Measurements from ENCODE around the gene ADRM1. TPM values are rescaled to one million over a fixed set of nuclear protein-coding genes. Genes with fewer than 3 reads are reported as not detected.

Gene ADRM1
- total and polyA plus RNA-seq, 5 donors from 2014 or later, result 67.9 to 117 (median 101) TPM

DNA sequence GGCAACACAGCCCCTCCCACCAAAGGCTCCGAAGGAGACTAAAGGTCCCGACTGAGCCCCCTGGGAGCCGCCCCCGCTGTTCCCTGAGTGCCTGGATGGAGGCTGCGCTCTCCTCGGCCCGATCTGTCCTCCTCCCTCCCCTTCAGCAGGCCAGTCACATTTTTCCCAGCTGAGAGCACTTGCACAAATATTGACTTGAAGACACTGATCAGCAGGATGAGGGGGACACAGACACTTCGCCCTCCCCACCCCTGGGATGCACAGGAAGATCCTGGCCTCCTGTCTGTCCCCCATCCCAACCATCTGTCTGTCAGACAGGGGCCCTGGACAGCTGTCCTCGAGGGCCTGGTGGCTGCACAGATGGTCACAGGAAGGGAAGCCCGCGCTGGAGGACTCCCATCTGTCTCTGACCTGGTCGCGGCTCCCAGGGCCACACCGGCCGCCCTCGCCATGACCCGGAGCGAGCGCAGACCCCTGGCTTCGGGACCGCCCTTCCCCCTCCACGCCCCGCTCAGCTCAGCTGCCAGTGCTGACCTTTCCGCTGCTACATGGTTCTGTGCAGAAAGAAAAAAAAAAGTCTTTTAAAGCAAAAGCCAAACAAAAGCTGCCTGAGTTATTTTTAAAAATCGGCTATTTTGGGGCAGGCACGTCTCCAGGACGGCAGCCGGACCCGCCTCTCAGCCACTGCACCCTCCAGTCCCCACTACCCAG is 53.2 kb downstream of the ADRM1 start:
- Mint-ChIP-seq H3K9me3 (no peaks in the 10 kb centered on the region), H3K27me3 (no peaks in the 10 kb centered on the region), H3K27ac (no peak overlapping the region), H3K4me1 (no peaks in the 10 kb centered on the region), H3K4me3 (no peak overlapping the region), H3K36me3 (no peaks in the 10 kb centered on the region)
- ATAC-seq (ENCODE audit: low read depth in 2 of 2) (no peak), DNase-seq (no peak)
- H3K27ac ChIP-seq (ENCODE audit: insufficient read depth, low read length, poor library complexity, severe bottlenecking), result no peak overlapping the region
- no peaks in the 10 kb centered on the region for H3K4me1 ChIP-seq (ENCODE audit: control insufficient read depth, insufficient read depth, low read length, poor library complexity, severe bottlenecking)
- no peak overlapping the region for H3K4me3 ChIP-seq (ENCODE audit: low read depth, low read length)
- H3K9me3 ChIP-seq (ENCODE audit: control insufficient read depth in 2 of 2, low read length in 2 of 2), result no peaks in the 10 kb centered on the region
- no peaks in the 10 kb centered on the region for H3K36me3 ChIP-seq (ENCODE audit: control insufficient read depth, insufficient read depth, low read length)
- H3K27me3 ChIP-seq (ENCODE audit: control insufficient read depth, insufficient read depth, low read length), result no peaks in the 10 kb centered on the region

DNA sequence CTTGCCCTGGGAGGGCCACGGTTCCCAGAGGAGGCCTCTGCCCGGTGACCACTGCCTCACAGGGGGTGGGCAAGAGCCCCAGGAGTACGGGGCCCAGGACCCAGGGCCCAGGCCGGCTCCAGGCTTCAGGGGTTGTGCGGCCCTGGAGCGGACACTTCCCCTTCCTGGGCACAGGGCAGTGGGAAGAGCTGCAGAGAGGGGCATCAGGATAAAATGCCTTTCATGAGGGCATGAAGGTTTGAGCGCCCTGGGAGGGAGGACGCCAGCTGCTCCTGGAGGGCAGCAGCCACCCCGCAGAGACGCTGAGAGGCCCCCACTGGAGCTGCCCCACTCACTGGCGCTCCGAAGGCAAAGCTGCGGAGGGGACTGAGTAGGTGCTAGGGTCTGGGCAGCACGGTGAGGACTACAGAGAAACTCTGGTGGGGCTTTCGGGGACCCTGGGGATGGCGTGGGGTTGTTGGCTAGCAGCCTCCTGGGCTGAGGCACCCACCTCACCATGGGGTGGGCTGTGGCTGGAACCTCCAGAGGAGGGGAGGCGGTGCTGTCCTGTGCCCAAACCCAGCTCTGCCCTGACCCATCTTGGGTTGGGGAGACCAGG is 53.9 kb downstream of the ADRM1 start:
- no peaks in the 10 kb centered on the region for H3K9me3 ChIP-seq (ENCODE audit: control insufficient read depth in 2 of 2, low read length in 2 of 2)
- Mint-ChIP-seq H3K4me1 (no peaks in the 10 kb centered on the region), H3K4me3 (no peak overlapping the region), H3K36me3 (no peaks in the 10 kb centered on the region), H3K27ac (no peak overlapping the region), H3K9me3 (no peaks in the 10 kb centered on the region), H3K27me3 (no peaks in the 10 kb centered on the region)
- H3K27me3 ChIP-seq (ENCODE audit: control insufficient read depth, insufficient read depth, low read length), result no peaks in the 10 kb centered on the region
- no peak for DNase-seq
- ATAC-seq (ENCODE audit: low read depth in 2 of 2), result no peak
- H3K4me1 ChIP-seq (ENCODE audit: control insufficient read depth, insufficient read depth, low read length, poor library complexity, severe bottlenecking), result no peaks in the 10 kb centered on the region
- no peak overlapping the region for H3K4me3 ChIP-seq (ENCODE audit: low read depth, low read length)
- no peaks in the 10 kb centered on the region for H3K36me3 ChIP-seq (ENCODE audit: control insufficient read depth, insufficient read depth, low read length)
- no peak overlapping the region for H3K27ac ChIP-seq (ENCODE audit: insufficient read depth, low read length, poor library complexity, severe bottlenecking)

DNA sequence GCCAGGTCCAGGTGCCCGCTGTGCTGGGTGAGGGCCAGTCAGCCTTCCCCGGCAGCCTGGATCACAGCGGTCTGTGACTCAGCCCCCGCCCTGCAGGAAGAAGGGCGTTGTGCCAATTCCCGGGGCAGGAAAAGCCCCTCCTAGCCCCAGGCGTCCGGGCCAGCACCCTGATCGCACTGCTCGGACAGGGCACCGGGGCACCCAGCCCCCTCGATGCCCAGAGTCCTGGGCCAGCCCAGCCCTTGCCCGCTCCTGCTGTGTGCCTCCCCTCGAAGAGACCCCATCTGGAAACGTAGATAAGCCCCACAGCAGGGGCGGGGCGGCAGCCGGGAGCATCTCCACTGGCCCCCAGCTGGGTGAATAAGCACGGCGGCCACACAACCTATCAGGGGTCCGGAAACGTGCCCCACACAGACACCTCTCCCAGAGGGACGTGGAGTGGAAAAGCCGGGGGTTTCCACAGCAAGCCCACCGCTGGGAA is 54.4 kb downstream of the ADRM1 start:
- H3K36me3 ChIP-seq (ENCODE audit: control insufficient read depth, insufficient read depth, low read length), result no peaks in the 10 kb centered on the region
- DNase-seq (no peak), ATAC-seq (ENCODE audit: low read depth in 2 of 2) (no peak)
- H3K4me3 ChIP-seq (ENCODE audit: low read depth, low read length), result no peak overlapping the region
- H3K36me3 Mint-ChIP-seq, result no peaks in the 10 kb centered on the region
- no peaks in the 10 kb centered on the region for H3K27me3 ChIP-seq (ENCODE audit: control insufficient read depth, insufficient read depth, low read length)
- no peaks in the 10 kb centered on the region for H3K4me1 Mint-ChIP-seq
- H3K9me3 ChIP-seq (ENCODE audit: control insufficient read depth in 2 of 2, low read length in 2 of 2), result no peaks in the 10 kb centered on the region
- H3K9me3 Mint-ChIP-seq, result no peaks in the 10 kb centered on the region
- H3K27me3 Mint-ChIP-seq, result no peaks in the 10 kb centered on the region
- H3K4me1 ChIP-seq (ENCODE audit: control insufficient read depth, insufficient read depth, low read length, poor library complexity, severe bottlenecking), result no peaks in the 10 kb centered on the region
- no peak overlapping the region for H3K27ac ChIP-seq (ENCODE audit: insufficient read depth, low read length, poor library complexity, severe bottlenecking)
- no peak overlapping the region for H3K4me3 Mint-ChIP-seq
- H3K27ac Mint-ChIP-seq, result no peak overlapping the region

DNA sequence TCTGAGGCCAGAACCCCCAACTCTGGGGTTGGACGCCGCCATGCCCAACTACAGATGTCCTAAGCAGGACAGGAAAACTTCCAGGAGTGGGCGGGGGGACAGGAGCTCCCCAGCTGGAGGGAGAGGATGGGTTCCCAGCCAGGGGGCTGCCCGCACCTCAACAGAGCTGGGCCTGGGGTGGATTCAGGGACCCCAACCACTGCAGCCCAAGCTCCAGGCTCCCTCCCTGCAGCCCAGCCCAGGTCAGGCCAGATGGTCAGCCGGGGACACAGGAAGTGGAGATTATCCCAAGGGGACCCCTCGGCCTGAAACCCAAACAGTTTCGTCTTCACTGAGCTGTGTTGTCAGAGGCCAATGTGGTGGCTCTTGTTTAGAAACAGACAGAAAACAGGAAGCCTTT is 54.9 kb downstream of the ADRM1 start:
- Histone ChIP-seq H3K27ac (ENCODE audit: insufficient read depth, low read length, poor library complexity, severe bottlenecking) (no peak overlapping the region), H3K4me3 (ENCODE audit: low read depth, low read length) (no peak overlapping the region), H3K9me3 (ENCODE audit: control insufficient read depth in 2 of 2, low read length in 2 of 2) (no peaks in the 10 kb centered on the region), H3K36me3 (ENCODE audit: control insufficient read depth, insufficient read depth, low read length) (no peaks in the 10 kb centered on the region), H3K27me3 (ENCODE audit: control insufficient read depth, insufficient read depth, low read length) (no peaks in the 10 kb centered on the region), H3K4me1 (ENCODE audit: control insufficient read depth, insufficient read depth, low read length, poor library complexity, severe bottlenecking) (no peaks in the 10 kb centered on the region)
- no peak for ATAC-seq (ENCODE audit: low read depth in 2 of 2)
- Mint-ChIP-seq H3K4me1 (no peaks in the 10 kb centered on the region), H3K9me3 (no peaks in the 10 kb centered on the region), H3K27me3 (peaks cover 4% of the 10 kb centered on the region), H3K36me3 (no peaks in the 10 kb centered on the region), H3K4me3 (no peak overlapping the region), H3K27ac (no peak overlapping the region)
- DNase-seq, result no peak

Other genes with a start within 250 kb of the ADRM1 start
- 20.4 TPM for gene TAF4, start 237.1 kb upstream of the ADRM1 start, total RNA-seq
- 1 to 10 TPM in 1 of 4 donors, under 1 TPM in 3; 0.76 to 2.6 (median 0.87) TPM for gene TAF4, start 237.1 kb upstream of the ADRM1 start, polyA plus RNA-seq
- gene LSM14B, start 180.5 kb upstream of the ADRM1 start, total RNA-seq, result 33.7 TPM
- 1 to 10 TPM in 2 of 4 donors, under 1 TPM in 2; 0.65 to 1.9 (median 1.0) TPM for gene LSM14B, start 180.5 kb upstream of the ADRM1 start, polyA plus RNA-seq
- 172 TPM for gene PSMA7, start 159.6 kb upstream of the ADRM1 start, total RNA-seq
- 100 to 1,000 TPM; 512 to 670 (median 608) TPM for gene PSMA7, start 159.6 kb upstream of the ADRM1 start, polyA plus RNA-seq
- 21.0 TPM for gene SS18L1, start 159.2 kb upstream of the ADRM1 start, total RNA-seq
- gene SS18L1, start 159.2 kb upstream of the ADRM1 start, polyA plus RNA-seq, result under 1 TPM; 0.39 to 0.98 (median 0.73) TPM
- gene MTG2, start 120.0 kb upstream of the ADRM1 start, total RNA-seq, result 17.5 TPM
- 10 to 100 TPM; 18.7 to 23.6 (median 20.4) TPM for gene MTG2, start 120.0 kb upstream of the ADRM1 start, polyA plus RNA-seq
- gene HRH3, start 82.7 kb upstream of the ADRM1 start, total RNA-seq, result not detected
- not detected for gene HRH3, start 82.7 kb upstream of the ADRM1 start, polyA plus RNA-seq
- gene OSBPL2, start 64.5 kb upstream of the ADRM1 start, total RNA-seq, result 85.2 TPM
- gene OSBPL2, start 64.5 kb upstream of the ADRM1 start, polyA plus RNA-seq, result 10 to 100 TPM; 19.3 to 23.3 (median 22.0) TPM
- 0.91 TPM for gene LAMA5, start 64.3 kb downstream of the ADRM1 start, total RNA-seq
- under 1 TPM in 1 of 4 donors, not detected in 3; 0.30 TPM for gene LAMA5, start 64.3 kb downstream of the ADRM1 start, polyA plus RNA-seq
- gene RPS21, start 84.1 kb downstream of the ADRM1 start, total RNA-seq, result 1,991 TPM
- gene RPS21, start 84.1 kb downstream of the ADRM1 start, polyA plus RNA-seq, result 1,000 to 10,000 TPM; 1,945 to 3,094 (median 2,628) TPM
- gene CABLES2, start 104.3 kb downstream of the ADRM1 start, total RNA-seq, result 7.0 TPM
- 1 to 10 TPM in 2 of 4 donors, under 1 TPM in 2; 0.49 to 1.7 (median 1.1) TPM for gene CABLES2, start 104.3 kb downstream of the ADRM1 start, polyA plus RNA-seq
- gene RBBP8NL, start 124.5 kb downstream of the ADRM1 start, total RNA-seq, result not detected
- gene RBBP8NL, start 124.5 kb downstream of the ADRM1 start, polyA plus RNA-seq, result not detected
- gene GATA5, start 173.0 kb downstream of the ADRM1 start, total RNA-seq, result not detected
- not detected for gene GATA5, start 173.0 kb downstream of the ADRM1 start, polyA plus RNA-seq

Measured in CD4-positive, CD25-positive, alpha-beta regulatory T cell (primary cell).